Putamen (tissue), 1 donor: ENCODE results near the gene FOSL1.

ENCODE experiments used
- DNase-seq: peaks from one replicate; pipeline ENCODE4 v3.0.0-alpha.2; 2016; ENCODE audit warnings: low spot score

The FOSL1 gene

DNA sequence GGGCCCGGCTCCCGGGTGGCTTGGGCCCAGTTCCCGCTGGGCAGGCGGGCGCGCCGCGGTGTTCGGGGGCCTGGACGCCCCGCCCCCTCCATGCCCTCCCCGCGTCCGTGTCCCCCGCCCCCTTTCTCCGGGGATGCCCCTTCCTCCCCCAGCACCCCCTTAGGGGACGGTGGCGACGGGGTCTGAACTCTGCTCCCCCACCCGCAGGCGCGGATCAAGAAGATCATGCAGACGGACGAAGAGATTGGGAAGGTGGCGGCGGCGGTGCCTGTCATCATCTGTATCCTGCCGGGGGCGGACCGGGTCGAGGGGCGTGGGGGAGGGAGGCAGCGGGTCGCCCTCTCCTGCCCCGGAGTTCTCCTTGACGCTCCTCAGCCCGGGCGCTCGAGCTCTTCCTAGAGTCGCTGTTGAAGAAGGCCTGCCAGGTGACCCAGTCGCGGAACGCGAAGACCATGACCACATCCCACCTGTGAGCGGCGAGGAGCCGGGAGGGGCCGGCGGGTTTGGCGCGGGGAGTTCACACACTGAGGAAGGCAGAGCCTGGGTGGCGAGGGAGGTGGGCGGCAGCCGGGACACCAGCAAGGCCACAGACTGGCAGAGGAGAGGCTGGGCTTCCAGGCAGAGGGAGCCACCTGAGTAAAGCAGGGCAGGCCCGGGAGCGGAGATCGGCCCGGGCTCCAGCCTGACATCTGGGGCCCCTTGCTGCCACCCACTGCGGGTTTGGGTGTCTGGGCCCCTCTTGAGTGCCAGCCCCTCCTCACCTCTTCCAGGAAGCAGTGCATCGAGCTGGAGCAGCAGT lies 19.6 kb upstream of the FOSL1 start:
- DNase-seq, result no peak

DNA sequence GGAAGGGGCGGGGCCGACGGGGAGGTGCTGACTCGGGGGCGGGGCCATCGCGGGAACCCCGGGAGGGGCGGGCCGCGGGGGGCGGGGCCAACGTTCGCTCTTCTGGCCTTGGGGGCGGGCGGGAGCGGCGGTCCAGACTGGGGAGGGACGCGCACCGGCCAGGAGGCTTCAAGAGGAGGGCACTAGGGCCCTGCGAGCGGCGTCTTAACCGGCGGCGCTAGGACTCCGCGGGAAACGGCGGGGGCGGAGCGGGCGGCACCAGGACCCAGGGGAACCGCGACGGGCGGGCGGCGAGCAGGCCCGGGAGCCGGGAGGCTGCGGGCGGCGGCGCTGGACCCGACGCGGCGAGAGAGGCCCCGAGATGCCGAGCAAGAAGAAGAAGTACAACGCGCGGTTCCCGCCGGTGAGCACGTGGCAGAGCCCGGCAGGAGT lies 19.0 kb upstream of the FOSL1 start, which contains the start of gene DRAP1:
TSS of gene DRAP1 (plus strand) at position 286 of the 432 bp plus-strand sequence. CDS start at position 362, 76 bp downstream.
- peak; percentile 99 for DNase-seq

DNA sequence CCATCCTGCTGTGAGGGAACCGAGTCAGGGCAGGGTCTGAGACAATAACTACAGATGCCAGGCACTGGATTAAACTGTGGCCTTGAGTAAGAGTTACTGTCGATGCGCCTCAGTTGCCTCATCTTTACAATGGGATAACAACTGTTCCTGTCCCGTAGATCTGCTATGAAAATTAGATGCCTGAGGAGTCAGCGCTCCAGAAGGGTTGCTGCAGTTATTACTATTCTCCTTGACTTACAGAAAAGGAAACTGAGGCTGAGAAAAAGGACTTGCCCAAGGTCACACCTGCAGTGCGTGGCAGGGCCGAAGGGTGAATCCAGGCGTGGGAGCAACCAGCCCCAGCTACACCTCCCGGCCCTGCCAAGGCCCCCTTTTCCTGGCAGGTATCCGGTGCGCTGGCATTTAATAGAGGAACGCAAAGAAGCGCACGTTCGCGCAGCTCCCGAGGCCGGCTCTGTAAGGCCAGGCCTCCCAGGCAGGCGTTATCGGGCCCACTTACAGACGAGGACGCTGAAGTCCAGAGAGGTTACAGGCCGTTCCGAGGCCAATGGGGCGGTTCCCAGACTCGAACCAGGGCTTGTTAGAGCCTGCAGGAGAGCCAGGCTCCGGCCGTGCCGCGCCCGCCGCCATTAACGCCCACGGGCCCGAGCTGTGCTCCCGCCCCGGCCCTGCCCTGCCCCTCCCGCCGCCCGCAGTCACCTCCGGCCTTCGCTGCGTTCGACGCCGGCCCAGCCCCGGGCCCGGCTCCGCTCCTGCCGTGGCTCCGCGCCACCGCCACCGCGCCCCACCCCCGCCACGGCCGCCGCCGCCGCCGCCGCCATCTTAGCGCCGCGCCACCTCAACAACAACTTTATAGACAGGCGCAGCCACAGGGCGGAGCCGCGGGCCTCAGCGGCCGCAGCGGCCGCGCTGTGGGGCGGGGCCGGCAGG lies 18.3 kb upstream of the FOSL1 start, which contains the start of gene C11orf68:
TSS of gene C11orf68 (minus strand) at position 852 of the 930 bp plus-strand sequence. CDS start at position 821, 31 bp downstream.
- no peak for DNase-seq

DNA sequence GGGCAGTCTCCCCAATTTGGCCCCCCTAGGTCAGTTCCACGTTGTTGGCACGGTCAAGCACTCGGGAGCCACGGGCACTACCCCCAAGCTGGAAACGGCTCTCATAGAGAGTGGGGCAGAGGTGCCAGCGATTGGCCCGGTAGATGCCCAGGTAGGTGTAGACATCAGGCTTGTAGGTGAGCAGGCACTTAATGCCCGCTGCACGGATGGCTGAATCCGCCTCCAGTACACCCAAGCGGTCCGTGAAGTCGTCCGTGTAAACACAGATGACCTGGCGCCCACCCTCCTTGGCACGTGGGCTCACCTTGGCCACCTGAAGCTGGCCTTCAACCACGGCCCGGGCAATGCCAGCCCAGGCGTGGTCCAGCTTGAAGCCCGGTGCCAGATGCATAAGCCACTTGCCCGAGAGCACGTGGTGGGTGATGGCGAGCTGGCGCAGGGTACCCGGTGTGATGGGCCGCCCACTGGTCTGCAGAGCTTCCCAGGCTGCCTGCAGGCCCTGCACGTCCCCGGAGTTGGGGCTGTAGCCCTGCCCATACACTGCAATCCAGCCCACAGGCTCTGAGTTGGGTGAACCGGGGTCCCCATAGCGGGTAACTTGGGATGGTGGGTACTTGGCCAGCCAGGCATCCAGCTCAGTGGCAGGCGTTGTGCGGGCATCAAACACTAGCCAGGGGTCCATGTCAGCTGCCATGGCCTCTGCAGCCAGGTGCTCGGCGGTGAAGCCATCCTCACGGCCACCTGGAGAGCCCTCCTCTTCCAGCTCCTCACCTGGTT lies 17.4 kb upstream of the FOSL1 start:
- no peak for DNase-seq

DNA sequence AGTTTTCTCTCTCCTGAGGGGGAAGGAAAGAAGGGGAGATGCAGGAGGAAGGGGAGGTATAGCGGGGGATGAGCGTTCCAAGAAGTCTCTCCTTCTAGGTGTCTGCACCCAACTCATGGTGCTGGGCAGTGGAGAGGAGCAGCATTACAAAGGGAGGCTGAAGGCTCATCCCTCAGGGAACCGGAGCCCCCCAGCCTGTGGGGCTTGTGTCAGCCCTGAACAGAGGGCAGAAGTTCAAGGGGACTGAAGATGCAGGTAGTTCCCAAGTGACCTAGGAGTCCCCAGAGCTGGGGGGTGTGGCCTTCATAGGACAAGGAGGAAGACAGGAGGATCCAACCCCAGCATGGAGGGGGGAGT lies 16.9 kb upstream of the FOSL1 start:
- DNase-seq, result no peak

DNA sequence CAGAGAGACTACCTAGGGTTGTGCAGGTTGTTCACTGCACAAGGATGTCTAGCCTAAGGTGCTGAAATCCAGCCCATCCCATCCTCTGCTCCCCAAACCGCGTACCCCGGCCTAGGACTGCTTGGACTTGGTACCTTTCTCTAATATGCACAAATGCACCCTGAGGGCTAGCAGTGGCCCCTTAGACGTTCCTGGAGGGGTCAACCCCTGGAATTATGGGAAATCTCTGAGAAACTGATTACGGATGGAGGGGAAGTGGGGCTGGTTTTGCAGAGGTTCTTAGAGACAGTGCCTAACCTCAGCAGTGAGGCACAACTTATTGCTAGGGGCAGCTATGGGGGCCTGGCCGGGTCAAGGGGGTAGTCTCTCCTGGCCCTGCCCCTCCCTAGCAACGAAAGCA lies 16.2 kb upstream of the FOSL1 start:
- DNase-seq, result no peak

DNA sequence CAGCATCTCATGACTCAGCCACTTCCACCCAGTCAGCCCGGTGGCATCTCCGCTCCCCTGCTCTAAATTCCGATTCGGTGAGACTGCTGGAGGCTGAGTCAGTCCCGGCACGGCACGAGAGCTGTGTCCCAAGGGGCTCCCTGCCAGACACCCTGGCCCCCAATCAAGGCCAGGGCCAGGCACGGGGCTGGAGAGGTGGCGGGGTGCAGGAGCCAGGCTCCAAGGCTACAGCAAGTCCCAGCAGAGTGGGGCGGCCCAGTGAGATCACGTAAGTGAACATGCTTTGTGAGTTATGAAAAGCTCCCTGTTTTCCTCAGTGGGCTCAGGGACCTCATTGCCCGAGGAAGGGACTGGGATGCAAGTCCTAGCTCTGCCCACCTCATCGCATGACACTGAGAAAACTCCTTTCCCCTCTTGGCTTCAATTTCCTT lies 15.6 kb upstream of the FOSL1 start:
- DNase-seq, result no peak

DNA sequence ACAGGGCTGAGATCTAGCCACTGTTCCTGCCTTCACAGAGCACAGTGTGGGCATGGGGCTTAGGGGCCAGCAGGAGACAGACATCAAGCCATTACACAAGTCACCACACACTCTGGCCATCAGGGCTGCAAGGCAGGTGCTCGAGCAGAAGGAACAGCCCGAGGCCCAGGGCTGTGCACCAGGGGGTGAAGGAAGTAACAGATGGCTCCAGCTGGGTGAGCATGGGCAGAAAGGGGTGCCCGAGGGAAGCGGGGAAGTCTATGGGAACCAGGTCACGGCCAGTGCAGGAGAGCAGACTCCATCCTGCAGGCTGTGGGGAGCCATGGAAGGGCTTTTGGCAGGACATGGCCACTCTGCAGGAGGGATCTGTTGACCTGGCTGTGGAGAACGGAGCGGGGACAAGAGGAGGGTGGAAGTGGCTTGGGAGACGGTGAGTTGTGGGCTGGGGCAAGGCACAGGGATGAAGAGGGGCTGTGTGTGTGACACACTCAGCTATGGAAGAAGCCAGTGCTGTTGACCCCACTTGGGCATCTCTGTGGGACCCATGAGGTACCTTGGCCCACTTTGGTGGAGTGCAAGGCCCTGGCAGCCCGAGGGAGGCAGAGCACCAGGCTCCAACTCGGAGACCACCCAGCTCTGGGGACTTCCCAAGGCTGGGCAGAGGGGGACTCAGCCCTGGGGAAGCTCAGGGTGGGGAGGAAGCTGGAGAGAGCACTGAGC lies 15.1 kb upstream of the FOSL1 start:
- DNase-seq, result no peak

DNA sequence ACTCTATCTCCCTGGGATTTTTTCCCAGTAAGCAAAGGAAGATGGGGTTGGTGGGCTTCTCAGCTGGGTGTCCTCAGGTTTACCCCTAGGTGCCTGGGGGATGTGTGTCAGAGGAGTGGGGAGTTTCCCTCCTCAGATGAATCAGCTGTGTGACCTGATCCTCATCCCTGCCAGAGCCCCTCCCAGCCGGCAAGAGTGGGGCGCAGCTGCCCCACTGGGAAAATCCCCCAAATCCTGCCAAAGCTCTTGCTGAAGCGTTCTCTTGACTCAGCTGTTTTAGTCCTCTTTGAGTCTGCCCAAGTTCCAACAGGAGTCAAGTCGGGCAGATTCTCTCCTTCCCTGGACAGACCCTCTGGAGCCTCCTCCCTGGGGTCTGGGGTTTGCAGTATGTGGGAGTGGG lies 12.7 kb upstream of the FOSL1 start:
- no peak for DNase-seq

DNA sequence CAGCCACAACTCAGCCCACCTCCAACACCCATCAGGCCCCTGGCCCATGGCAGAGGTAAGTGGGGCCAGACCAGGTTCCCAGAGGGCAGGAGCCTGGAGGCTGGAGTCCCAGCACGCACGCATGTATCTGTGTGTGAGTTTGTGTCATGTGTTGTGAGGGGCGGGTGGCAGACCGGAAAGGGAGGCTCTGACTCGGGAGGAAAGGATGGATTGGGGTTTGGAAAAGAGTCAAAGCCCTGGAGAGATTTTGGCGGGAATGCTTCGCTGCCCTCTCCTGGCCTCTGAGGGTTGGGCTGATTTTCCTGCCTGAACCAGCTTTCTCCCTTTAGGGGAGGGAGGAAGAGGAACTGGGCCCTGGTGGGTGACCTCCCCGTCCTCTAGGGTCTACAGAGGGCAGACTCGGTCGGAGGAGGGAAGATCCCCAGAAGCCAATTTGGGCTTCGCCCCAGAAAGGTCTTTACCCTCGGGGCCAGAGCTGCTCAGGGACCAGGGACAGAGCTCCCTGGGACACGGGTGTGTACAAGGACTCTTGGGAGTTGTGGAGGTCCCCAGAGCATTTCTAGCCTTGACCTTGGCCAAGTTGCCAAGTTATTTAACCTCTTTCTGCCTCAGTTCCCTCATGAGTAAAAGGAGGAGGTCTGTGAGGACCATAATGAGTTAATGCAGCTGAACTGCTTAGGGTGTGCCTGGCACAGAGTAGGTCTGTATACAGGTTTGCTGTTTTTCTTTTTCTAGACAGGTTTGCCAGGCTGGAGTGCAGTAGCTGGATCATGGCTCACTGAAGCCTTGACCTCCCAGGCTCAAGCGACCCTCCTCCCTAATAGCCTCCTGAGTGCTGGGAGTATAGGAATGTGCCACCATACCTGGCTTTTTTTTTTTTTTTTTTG lies 11.7 kb upstream of the FOSL1 start:
- no peak for DNase-seq

DNA sequence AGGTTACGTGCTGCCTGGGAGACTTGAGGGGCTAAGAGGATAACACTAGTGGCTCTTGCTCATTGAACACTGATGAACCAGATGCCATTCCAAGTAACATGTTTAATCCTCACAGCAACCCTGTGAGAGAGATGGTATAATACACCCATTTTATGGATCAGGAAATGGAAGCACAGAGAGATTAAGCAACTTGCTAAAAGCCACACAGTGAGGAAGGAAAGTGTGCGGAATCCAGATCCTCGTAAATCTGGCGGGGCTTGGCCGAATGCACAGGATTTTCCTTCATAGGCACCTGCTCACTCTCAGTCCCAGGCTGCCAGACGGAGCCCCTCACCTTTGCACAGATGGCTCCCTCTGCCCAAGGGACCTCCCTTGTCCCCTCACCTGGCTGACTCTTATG lies 7.7 kb upstream of the FOSL1 start:
- DNase-seq, result no peak

DNA sequence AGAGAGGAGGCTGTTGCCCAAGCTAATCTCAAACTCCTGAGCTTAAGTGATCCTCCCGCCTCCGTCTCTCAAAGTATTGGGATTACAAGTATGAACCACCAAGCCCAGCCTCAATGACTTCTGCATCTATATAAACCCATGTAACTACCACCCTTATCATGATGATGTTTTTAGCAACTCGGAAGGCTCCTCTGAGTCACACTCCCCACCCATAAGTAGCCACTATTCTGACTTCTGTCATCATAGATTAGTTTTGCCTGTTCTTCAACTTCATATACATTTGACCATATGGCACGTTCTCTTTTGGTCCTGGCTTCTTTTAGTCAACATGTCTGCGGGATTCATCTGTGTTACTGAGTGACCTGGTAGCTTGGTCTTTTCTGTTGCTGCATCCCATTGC lies 6.4 kb upstream of the FOSL1 start:
- no peak for DNase-seq

DNA sequence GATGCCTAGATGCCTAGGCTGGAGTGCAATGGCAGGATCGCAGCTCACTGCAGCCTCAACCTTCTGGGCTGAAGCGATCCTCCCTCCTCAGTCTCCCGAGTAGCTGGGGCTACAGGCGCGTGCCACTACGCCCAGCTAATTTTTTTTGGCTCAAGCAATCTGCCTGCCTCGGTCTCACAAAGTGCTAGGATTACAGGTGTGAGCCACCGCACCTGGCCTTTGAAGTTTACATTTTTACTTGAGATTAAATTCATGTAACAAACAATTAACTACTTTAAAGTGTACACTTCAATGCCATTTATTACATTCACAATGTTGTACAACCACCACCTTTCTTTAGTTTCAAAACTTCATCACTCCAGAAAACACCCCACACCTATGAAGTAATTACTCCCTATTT lies 3.5 kb upstream of the FOSL1 start:
- no peak for DNase-seq

DNA sequence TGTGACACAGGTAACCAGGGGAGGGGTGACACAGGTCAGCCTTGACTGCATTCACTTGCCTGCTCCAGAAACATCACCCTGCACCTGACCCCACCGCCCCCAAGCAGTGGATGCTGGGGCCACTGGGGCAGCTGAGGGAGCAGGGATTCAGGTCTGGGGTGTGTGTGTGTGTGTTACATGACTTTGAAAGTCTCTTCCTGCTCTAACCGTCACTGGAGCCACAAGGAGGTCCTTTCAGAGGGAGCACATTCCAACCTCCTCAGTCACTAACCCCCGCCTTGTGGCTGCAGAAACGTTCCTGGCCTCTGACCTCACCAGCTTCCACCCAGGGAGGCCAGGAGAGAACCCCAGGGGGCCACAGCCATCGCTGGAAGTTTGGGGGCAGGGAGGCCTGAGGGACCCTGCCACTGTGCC lies 2.9 kb upstream of the FOSL1 start:
- DNase-seq, result no peak

DNA sequence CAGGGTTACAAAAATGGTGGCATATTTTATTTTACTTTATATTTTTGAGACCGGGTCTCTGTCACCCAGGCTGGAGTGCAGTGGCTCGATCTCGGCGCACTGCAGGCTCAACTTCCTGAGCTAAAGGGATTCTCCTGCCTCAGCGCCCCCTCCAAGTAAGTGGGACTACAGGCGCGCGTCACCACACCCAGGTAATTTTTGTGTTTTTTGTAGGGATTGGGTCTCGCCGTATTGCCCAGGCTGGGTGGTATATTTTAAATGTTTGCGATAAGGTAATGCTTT lies 652 bp upstream of the FOSL1 start:
- DNase-seq, result no peak

DNA sequence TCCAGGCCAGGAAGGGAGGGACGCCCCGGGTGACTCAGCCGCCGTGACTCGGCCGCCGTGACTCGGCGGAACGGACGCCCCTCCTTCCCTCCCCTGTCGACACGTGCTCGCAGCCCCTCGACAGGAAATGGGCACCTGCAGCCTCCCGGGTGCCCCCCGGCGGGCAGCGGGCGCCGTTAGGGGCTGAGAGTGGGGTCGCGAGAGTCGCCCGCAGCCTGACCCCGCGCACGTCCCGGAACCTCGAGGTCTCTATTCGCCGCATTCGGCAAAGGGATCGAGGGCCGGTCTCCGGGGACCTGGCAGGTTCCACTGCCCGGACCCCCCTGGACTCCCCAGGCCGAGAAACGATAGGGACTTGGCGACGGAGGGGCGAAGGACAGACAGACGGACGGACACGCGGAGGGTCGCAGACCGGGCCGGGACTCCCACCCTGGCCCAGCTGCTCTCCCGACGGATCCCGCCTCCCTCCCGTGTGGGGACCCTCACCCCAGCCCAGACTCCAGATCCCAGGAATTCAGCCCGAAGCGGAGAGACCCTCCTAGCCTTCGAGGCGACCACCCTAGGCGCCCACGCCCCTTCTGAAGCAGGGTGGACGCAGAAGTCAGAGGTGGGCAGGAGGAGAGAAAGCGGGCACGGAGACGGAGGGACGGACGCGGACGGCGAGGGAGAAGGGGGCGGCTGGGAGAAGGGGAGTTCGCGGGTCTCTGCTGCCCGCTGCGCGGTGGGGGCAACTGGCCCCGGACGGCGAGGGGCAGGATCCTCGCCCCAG lies 648 bp downstream of the FOSL1 start:
- no peak for DNase-seq

DNA sequence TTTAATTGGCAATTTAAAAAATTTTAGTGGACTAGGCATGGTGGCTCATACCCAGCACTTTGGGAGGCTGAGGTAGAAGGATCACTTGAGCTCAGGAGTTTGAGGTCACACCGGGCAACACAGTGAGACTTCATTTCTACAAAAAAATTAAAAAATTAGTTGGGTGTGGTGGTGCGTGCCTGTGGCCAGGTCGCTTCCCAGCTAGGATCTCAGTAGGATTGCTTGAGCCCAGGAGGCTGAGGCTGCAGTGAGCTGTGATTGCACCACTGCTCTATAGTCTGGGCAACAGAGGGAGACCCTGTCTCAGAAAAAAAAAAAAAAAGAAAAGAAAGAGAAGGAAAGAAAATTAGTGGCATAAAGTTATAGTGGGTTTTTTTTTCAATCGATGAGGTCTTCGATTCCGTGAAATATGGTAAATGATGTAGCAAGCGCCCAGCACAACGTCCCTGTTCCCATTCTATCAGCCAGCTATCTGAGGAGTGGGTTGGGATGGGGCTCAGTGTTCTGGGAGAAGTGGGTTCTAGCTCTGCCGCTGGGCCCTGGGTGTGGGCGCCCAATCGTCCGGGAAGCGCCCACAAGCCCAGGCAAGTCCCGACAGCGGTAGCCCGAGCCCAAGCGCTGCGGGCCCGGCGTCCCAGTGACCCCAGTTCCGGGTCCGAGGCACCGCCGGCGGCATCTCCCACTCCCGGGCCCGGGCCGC lies 1.4 kb downstream of the FOSL1 start:
- no peak for DNase-seq

DNA sequence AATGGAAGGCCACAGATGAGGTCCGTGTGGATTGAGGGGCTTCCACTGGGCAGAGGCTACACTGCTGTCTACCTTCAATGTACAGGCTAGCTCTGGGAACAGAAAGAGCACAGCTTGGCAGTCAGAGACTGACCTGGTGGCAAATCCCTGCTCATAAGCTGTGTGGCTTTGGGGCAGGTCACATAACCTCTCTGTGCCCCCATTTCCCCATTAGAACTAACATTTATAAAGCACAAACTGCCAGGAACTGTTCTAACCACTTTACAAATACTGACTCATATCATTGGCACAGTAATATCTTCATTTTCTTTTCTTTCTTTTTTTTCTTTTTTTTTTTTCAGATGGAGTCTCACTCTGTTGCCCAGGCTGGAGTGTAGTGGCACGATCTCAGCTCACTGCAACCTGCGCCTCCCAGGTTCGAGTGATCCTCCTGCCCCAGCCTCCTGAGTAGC lies 3.1 kb downstream of the FOSL1 start:
- DNase-seq, result no peak
